VCaP (cell line): ENCODE data around the gene RIN2.

Experiments used
- H3K27ac ChIP-seq: fragments of 450-650 bp; 2 replicates; pipeline ENCODE4 v1.5.1; 2017
- TF ChIP-seq, protein P1 (sequence below): fragments of 450-650 bp; conservative IDR thresholded peaks from 2 replicates; pipeline ENCODE4 v1.5.1; 2017; ENCODE audit warnings: mild to moderate bottlenecking, moderate library complexity

The RIN2 gene

DNA sequence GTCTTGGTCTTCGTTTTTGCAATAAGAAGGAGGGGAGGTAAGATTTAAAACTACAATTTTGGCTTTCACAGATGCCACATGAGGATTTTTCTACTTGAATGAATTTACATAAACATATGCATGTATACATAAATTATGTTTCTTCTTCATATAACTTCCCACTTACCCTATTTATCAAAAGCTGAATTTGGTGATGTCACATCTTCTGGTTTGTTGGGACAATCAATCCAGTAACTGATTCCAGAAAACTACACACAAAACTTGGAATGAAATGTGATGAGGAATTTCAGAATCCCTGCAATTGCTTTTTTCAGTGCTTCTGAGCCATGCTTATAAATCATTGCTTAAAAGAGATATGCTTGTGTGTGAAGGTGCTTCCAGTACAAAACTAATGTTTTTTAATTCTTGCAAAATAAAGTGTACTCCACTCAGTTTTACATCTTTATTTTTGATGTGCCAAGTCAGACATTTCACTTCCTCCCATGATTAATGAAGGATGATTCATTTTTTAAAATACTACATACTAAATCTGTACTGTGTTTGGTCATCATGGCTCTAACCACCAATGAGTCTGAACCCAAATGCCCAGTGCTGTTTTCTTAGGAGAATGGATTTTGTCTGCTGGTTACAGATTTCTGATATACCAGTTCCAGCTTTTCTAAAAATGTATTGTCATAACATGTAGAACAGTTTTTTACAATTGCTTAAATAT is 32.1 kb upstream of the RIN2 start:
- H3K27ac ChIP-seq: no peak overlapping the region
- TF ChIP-seq, protein P1, sequence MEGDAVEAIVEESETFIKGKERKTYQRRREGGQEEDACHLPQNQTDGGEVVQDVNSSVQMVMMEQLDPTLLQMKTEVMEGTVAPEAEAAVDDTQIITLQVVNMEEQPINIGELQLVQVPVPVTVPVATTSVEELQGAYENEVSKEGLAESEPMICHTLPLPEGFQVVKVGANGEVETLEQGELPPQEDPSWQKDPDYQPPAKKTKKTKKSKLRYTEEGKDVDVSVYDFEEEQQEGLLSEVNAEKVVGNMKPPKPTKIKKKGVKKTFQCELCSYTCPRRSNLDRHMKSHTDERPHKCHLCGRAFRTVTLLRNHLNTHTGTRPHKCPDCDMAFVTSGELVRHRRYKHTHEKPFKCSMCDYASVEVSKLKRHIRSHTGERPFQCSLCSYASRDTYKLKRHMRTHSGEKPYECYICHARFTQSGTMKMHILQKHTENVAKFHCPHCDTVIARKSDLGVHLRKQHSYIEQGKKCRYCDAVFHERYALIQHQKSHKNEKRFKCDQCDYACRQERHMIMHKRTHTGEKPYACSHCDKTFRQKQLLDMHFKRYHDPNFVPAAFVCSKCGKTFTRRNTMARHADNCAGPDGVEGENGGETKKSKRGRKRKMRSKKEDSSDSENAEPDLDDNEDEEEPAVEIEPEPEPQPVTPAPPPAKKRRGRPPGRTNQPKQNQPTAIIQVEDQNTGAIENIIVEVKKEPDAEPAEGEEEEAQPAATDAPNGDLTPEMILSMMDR: no peak

DNA sequence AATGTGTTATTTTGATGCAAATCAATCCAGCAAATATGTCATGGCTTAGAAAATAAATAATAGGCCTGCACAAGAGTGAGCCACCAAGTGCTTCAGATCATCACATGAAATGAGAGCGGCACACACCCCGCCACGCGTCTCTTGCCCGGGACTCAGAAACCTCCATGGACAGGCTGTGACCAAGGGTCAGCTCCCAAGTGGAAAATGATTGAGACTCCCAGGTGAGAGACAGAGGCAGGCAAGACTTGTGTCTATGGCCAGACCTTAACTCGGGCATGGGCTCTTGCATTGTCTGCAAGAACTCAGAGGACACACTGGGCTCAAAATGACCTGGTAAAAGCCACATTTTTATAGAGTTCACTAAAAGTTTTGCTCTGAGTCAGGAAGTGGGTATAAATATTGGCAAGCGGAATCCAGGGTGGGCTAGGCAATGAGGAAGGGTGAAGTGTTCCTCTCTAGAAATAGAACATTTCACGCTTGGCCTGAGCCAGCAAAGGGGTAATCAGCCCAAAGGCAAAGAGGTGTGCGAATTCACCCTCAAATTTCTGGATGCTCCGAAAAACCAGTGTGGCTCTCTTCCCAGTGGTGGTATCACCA is 30.7 kb upstream of the RIN2 start:
- TF ChIP-seq, protein P1: no peak
- no peak overlapping the region for H3K27ac ChIP-seq

DNA sequence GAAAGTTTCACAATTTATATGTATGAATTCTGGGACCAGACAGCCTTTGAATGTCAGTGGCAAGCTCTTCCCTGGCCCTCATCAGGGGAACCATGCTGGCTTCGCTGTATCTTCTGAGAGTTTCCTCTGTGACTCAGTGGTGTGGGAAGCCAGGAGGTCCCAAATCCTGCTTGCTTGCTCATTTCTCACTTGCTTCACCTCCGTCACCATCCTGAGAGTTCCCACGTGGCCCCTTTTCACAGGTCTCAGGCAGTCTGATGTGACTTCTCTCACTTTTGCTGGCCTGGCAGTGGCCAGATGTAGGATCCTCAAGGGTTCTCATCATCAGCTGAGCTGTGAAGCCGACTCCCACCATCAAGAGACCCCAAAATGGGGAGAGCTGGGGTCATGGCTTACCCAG is 28.4 kb upstream of the RIN2 start:
- H3K27ac ChIP-seq: no peak overlapping the region
- TF ChIP-seq, protein P1: no peak

DNA sequence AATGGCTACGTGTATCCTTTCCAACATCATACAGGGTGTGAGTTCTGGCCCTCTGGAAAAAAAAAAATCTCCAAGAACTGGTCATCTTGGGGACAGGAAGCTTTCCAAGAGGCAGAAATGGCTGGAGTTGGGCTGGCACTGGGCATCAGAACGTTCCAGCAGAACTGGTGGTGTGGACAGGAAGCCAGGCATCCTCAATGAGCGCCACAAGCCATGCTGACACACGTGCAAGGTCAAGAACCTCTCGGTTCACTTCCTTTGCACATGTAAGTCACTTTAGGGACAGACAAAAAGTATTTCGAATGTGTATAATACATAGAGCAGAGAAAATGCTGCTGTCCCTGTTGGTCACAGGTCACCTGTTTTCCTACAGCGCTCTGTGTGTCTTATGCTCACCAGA is 27.4 kb upstream of the RIN2 start:
- TF ChIP-seq, protein P1: no peak
- no peak overlapping the region for H3K27ac ChIP-seq

DNA sequence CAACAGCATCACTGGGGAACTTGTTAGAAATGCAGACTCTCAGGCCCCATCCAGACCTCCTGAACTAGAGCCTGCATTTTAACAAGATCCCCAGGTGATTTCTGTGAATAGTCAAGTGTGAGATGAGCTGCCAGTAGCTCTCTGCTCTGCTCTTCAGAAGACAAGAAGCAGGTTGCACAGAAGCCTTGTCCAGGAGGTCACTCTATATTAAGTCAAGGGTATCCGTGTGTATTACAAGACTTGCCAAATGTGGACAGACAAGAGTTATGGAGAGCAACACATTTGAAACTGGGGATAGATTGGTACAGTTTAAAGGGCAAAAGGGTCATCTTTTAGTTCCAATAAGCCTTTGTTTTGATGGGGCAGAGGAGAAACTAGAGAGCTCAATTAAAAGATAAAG is 23.2 kb upstream of the RIN2 start:
- H3K27ac ChIP-seq: no peak overlapping the region

DNA sequence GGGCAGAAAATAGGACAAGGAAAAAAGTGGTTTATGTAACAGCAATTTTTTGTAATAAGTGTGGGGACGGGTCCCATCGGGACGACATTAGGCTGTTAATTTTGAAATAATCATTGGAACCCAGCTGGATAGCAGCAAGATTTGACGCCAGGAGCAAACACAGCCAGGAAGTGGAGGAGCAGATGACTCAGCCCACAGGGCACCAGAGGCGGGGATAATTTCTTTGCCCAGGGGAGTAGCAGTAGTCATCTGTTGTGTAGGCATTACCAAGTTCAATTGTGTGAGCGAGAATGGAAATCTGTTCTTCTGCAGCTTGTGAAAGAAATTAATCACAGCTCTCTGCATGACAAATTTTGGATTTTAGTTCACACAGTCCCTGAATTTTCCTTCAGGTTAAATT is 22.6 kb upstream of the RIN2 start:
- no peak overlapping the region for H3K27ac ChIP-seq
- TF ChIP-seq, protein P1: no peak

More for the DNA sequence above, 23.2 kb upstream of the RIN2 start:
- TF ChIP-seq, protein P1: no peak

DNA sequence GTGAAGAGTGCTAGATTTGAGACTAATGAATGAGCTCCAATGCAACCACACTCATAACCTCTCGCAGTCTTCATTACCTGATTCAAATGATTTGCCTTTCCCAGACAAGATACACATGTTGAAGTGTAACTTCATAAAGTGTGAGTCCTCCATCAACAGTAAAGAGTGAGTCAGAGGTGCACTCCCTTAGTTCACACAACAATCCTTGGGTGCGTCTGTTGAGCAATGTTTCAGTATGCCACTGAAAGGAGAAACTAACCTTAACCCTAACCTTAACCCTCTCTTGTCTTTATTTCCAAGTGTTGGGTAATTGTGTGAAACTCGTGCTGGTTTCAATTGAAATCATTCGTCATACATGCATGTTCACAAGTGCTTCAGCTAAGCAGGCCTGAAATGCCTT is 21.0 kb upstream of the RIN2 start:
- TF ChIP-seq, protein P1: no peak
- H3K27ac ChIP-seq: no peak overlapping the region
